Measurements from ENCODE around the gene XK. TPM values are rescaled to one million over a fixed set of nuclear protein-coding genes. Genes with fewer than 3 reads are reported as not detected.

XK gene
- total RNA-seq, 4 donors from 2014 or later = 0.09 to 0.38 (median 0.16) TPM; not detected in 1

DNA sequence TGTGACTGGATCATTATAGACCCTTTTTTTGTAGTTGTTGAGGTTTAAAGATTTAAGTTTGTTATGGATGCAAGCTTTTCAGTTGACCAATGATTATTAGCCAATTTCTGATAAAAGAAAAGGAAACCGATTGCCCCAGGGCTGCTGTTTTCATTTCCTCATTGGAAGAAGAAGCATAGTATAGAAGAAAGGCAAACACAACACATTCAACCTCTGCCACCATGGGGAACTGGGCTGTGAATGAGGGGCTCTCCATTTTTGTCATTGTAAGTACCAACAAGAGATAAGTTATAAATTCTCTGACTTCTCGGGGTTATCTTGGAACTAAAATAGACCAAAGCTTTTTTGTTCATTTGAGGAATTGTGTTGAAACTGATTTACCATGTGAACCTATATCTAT is 94.3 kb downstream of the XK start, which contains the start of gene CYBB:
CYBB (plus strand) TSS at position 203 of the 400 bp plus-strand sequence; CDS start at position 222, 19 bp downstream.
- TF ChIP-seq, protein P1, sequence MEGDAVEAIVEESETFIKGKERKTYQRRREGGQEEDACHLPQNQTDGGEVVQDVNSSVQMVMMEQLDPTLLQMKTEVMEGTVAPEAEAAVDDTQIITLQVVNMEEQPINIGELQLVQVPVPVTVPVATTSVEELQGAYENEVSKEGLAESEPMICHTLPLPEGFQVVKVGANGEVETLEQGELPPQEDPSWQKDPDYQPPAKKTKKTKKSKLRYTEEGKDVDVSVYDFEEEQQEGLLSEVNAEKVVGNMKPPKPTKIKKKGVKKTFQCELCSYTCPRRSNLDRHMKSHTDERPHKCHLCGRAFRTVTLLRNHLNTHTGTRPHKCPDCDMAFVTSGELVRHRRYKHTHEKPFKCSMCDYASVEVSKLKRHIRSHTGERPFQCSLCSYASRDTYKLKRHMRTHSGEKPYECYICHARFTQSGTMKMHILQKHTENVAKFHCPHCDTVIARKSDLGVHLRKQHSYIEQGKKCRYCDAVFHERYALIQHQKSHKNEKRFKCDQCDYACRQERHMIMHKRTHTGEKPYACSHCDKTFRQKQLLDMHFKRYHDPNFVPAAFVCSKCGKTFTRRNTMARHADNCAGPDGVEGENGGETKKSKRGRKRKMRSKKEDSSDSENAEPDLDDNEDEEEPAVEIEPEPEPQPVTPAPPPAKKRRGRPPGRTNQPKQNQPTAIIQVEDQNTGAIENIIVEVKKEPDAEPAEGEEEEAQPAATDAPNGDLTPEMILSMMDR (IDR thresholded peaks at IDR 0.05) = no peak
- DNase-seq (ENCODE audit: low spot score) (no peak), ATAC-seq (ENCODE audit: low FRiP score) (no peak)

DNA sequence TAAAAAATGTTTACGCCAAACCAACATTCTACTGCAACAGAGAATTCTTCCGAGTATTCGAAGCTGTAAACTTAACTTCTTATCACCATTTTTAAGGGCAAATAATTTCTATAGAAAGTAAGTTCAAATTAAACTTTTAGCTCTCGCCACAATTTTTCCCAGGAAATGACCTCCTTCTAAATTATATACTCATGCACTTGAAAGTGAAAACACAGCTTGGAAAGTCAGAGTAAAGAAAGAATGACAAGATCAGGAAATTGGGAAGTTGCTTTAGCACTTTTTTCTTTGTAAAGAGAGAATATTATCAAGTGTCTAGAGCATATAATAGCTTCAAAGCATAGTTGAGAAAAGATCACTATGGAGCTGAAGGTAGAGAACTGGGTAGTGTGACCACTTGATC is 95.5 kb downstream of the XK start:
- TF ChIP-seq, protein P1 (IDR thresholded peaks at IDR 0.05) = no peak
- ATAC-seq (ENCODE audit: low FRiP score) = no peak

More for the DNA sequence above, 95.5 kb downstream of the XK start:
- DNase-seq (ENCODE audit: low spot score) = no peak

Other genes starting within 250 kb of the XK start
- under 1 TPM; 0.09 to 0.72 (median 0.27) TPM for gene LANCL3, start 114.1 kb upstream of the XK start, total RNA-seq
- gene CYBB, start 94.3 kb downstream of the XK start, total RNA-seq = 10 to 100 TPM; 47.3 to 71.9 (median 51.7) TPM
- gene DYNLT3, start 161.8 kb downstream of the XK start, total RNA-seq = 10 to 100 TPM; 22.3 to 32.1 (median 27.0) TPM

All from omental fat pad (tissue), 4 donors.